ENCODE data around the gene OLIG3.

- TF ChIP-seq CTCF (CRISPR knock-in tag; IDR thresholded peaks at IDR 0.05) = no peak
- TF ChIP-seq, protein P1, sequence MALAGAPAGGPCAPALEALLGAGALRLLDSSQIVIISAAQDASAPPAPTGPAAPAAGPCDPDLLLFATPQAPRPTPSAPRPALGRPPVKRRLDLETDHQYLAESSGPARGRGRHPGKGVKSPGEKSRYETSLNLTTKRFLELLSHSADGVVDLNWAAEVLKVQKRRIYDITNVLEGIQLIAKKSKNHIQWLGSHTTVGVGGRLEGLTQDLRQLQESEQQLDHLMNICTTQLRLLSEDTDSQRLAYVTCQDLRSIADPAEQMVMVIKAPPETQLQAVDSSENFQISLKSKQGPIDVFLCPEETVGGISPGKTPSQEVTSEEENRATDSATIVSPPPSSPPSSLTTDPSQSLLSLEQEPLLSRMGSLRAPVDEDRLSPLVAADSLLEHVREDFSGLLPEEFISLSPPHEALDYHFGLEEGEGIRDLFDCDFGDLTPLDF (CRISPR knock-in tag; IDR thresholded peaks at IDR 0.05) = no peak
- TF ChIP-seq, protein P2, sequence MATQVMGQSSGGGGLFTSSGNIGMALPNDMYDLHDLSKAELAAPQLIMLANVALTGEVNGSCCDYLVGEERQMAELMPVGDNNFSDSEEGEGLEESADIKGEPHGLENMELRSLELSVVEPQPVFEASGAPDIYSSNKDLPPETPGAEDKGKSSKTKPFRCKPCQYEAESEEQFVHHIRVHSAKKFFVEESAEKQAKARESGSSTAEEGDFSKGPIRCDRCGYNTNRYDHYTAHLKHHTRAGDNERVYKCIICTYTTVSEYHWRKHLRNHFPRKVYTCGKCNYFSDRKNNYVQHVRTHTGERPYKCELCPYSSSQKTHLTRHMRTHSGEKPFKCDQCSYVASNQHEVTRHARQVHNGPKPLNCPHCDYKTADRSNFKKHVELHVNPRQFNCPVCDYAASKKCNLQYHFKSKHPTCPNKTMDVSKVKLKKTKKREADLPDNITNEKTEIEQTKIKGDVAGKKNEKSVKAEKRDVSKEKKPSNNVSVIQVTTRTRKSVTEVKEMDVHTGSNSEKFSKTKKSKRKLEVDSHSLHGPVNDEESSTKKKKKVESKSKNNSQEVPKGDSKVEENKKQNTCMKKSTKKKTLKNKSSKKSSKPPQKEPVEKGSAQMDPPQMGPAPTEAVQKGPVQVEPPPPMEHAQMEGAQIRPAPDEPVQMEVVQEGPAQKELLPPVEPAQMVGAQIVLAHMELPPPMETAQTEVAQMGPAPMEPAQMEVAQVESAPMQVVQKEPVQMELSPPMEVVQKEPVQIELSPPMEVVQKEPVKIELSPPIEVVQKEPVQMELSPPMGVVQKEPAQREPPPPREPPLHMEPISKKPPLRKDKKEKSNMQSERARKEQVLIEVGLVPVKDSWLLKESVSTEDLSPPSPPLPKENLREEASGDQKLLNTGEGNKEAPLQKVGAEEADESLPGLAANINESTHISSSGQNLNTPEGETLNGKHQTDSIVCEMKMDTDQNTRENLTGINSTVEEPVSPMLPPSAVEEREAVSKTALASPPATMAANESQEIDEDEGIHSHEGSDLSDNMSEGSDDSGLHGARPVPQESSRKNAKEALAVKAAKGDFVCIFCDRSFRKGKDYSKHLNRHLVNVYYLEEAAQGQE (IDR thresholded peaks at IDR 0.05; ENCODE audit: borderline replicate concordance in 1 of 2, low read depth in 1 of 2, low read length in 2 of 2) = no peak
- no peak for TF ChIP-seq SIN3A (IDR thresholded peaks at IDR 0.05; ENCODE audit: borderline replicate concordance, low read depth, low read length)
- TF ChIP-seq GABPA (IDR thresholded peaks at IDR 0.05; ENCODE audit: low read depth, low read length) = no peak
- no peak for TF ChIP-seq GABPA (CRISPR knock-in tag; IDR thresholded peaks at IDR 0.05; ENCODE audit: low read depth)
Observed at GRCh38 chr6:137514418-137514817, 20.2 kb upstream of the OLIG3 start.

All from HepG2 (cell line).